Skin of body (tissue), 2 donors: ENCODE results near the gene LRRC8A. TPM values are rescaled to one million over a fixed set of nuclear protein-coding genes. Genes with fewer than 3 reads are reported as not detected.
"Not testable (repeated sequence)": the region's sequence is repeated elsewhere in the genome, so short reads cannot be mapped to it uniquely, and the experiment has no call there.

Source experiments
- DNase-seq: peaks from one replicate; lab custom pipeline; 2025; lab: John Stamatoyannopoulos, UW
- total RNA-seq: library from RNA; depleted of rRNA; stranded (reverse); fragments of >200 nt; gene quantifications from one replicate; pipeline ENCODE4 v1.2.3, GENCODE V29; 2014

The LRRC8A gene
- 27.5 TPM for total RNA-seq

GRCh38 chr9:128881884-128882676 lies at the start of gene LRRC8A, which contains the start of gene KYAT1:
Gene LRRC8A, plus strand, starts transcription at chr9:128882133. Its CDS starts 25,032 bp downstream, at chr9:128907165.
Gene KYAT1, minus strand, starts transcription at chr9:128881950. Its CDS starts 36,545 bp downstream, at chr9:128845405.
- DNase-seq = peak; percentile 91

GRCh38 chr9:128833696-128834095 lies 48.2 kb upstream of the LRRC8A start:
- DNase-seq = no peak

- DNase-seq = no peak
Measured at GRCh38 chr9:128835246-128836210, 46.4 kb upstream of the LRRC8A start.

GRCh38 chr9:128836509-128837145 lies 45.3 kb upstream of the LRRC8A start:
- no peak for DNase-seq

GRCh38 chr9:128838338-128838737 lies 43.6 kb upstream of the LRRC8A start:
- no peak for DNase-seq

GRCh38 chr9:128840524-128840923 lies 41.4 kb upstream of the LRRC8A start:
- DNase-seq = no peak

GRCh38 chr9:128841694-128842492 lies 40.0 kb upstream of the LRRC8A start:
- DNase-seq = no peak

- not testable (repeated sequence) for DNase-seq
Measured at GRCh38 chr9:128843171-128843570, 38.8 kb upstream of the LRRC8A start.

- no peak for DNase-seq
Measured at GRCh38 chr9:128845186-128845931, 36.6 kb upstream of the LRRC8A start.

- DNase-seq = no peak
Measured at GRCh38 chr9:128846680-128847030, 35.3 kb upstream of the LRRC8A start.

- no peak for DNase-seq
Measured at GRCh38 chr9:128847803-128848202, 34.1 kb upstream of the LRRC8A start.

GRCh38 chr9:128851024-128851423 lies 30.9 kb upstream of the LRRC8A start:
- not testable (repeated sequence) for DNase-seq

GRCh38 chr9:128851779-128852600 lies 29.9 kb upstream of the LRRC8A start:
- not testable (repeated sequence) for DNase-seq

- DNase-seq = not testable (repeated sequence)
Measured at GRCh38 chr9:128852646-128853045, 29.3 kb upstream of the LRRC8A start.

GRCh38 chr9:128854454-128854853 lies 27.5 kb upstream of the LRRC8A start:
- DNase-seq = not testable (repeated sequence)

GRCh38 chr9:128858476-128858875 lies 23.5 kb upstream of the LRRC8A start:
- not testable (repeated sequence) for DNase-seq

- no peak for DNase-seq
Measured at GRCh38 chr9:128860937-128861336, 21.0 kb upstream of the LRRC8A start.

GRCh38 chr9:128861501-128861900 lies 20.4 kb upstream of the LRRC8A start:
- no peak for DNase-seq

GRCh38 chr9:128862401-128862851 lies 19.5 kb upstream of the LRRC8A start:
- no peak for DNase-seq
